Prostate gland (tissue), 2 donors: ENCODE measurements around the gene CXXC5. TPM values are rescaled to one million over a fixed set of nuclear protein-coding genes. Genes with fewer than 3 reads are reported as not detected.

Source experiments
- DNase-seq: peaks from one replicate; pipeline ENCODE4 v3.0.0-alpha.2; 2019; ENCODE audit warnings: low spot score
- H3K27ac ChIP-seq, 2 donors: fragments of 200-600 bp; sonication (generic); 2 replicates each; pipeline ENCODE4 v1.5.1; 2017 to 2019
- H3K27me3 ChIP-seq: fragments of 200-600 bp; sonication (generic); replicated peaks from 2 replicates; pipeline ENCODE4 v1.5.1; 2019; ENCODE audit not compliant: insufficient read depth
- H3K36me3 ChIP-seq, 2 donors: fragments of 200-600 bp; sonication (generic); 1 replicate in 1 of 2; 2 replicates in 1 of 2; pipeline versions ENCODE4 v1.5.1 to v1.8.1; 2017 to 2019
- H3K4me1 ChIP-seq: fragments of 200-600 bp; sonication (generic); replicated peaks from 2 replicates; pipeline ENCODE4 v1.5.1; 2019
- H3K4me3 ChIP-seq, 2 donors: fragments of 200-600 bp; sonication (generic); 2 replicates each; pipeline ENCODE4 v1.5.1; 2017 to 2019
- H3K9me3 ChIP-seq: fragments of 200-600 bp; sonication (generic); 2 replicates; pipeline ENCODE4 v1.5.1; 2017
- CTCF ChIP-seq, 4 experiments: fragments of 200-600 bp in 2 of 4; fragments of 450-650 bp in 2 of 4; sonication (generic) in 2 of 4; IDR thresholded peaks; 1 replicate in 3 of 4; 2 replicates in 1 of 4; pipeline ENCODE4 v1.5.1; 2016 to 2019; ENCODE audit warnings: antibody characterized with exemption in 4 of 4, mild to moderate bottlenecking in 2 of 4, moderate library complexity in 2 of 4
- POLR2A ChIP-seq: fragments of 450-650 bp; IDR thresholded peaks from one replicate; pipeline ENCODE4 v1.6.1; 2016; ENCODE audit warnings: antibody characterized with exemption, mild to moderate bottlenecking
- POLR2AphosphoS5 ChIP-seq: sonication (generic); formaldehyde crosslinking; IDR thresholded peaks from one replicate; pipeline ENCODE4 v1.6.1; 2017; ENCODE audit warnings: antibody characterized with exemption
- WGBS: methylation state at CpG from one replicate; pipeline ENCODE4 v1.1.5; 2018; 5-methylcytosine and 5-hydroxymethylcytosine counted together
- intact Hi-C: fragments of 100-400 bp; cut with DNase I; formaldehyde crosslinking; loops from one replicate; pipeline ENCODE4 v1.14.2; 2022
- total RNA-seq, 2 donors: library from RNA; depleted of rRNA; stranded (reverse); fragments of >200 nt; gene quantifications; one replicate each; pipeline ENCODE4 v1.1.0, GENCODE V29; 2016

The CXXC5 gene
- total RNA-seq, 2 donors from 2014 or later: 47.4 to 47.7 TPM

DNA sequence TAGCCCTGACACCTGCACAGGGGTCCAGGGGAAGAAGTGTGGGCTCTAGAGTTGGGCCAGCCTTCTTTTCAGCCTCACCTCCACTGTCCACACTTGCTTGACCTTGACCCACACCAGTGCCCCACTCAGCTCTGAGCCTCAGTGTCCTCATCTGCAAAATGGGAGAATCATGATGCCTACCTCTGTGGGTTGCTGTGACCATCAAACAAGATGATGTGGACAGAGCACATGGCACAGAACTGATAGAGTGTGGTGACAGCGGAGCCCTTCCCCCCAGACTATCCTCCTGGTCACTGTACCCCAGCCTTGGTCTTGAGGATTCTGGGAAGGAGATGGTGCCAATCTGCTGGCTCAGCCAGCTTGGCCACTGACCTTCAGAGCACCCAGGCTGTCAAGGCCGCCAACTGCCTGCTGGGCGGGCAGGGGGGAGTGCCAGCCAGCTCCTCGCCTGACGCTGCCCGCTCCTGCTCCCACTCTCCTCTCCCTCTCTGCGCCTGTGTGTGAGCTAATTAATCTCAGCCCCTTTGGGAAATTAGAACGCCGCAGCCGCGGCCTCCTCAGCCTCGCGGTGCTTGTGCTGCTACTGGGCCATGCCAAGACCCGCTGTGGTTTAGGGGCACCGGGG lies 16.7 kb downstream of the CXXC5 start:
- intact Hi-C loops: no loop called here
- Histone ChIP-seq H3K27me3 (no peaks in the 10 kb centered on the region), H3K27ac (no peak overlapping the region), H3K4me1 (peaks cover 31% of the 10 kb centered on the region), H3K36me3 (no peaks in the 10 kb centered on the region), H3K4me3 (no peak overlapping the region), H3K9me3 (no peaks in the 10 kb centered on the region)
- DNase-seq: no peak
- WGBS: 78% methylated on average over 15 of the region's 15 CpGs
- TF ChIP-seq POLR2A: no peak
- TF ChIP-seq POLR2AphosphoS5: no peak
- no peak for TF ChIP-seq CTCF (IDR thresholded peaks at IDR 0.05)

GRCh38 chr5:139665626-139666025 lies 17.5 kb downstream of the CXXC5 start:
- WGBS: 90% methylated on average over 11 of the region's 11 CpGs

DNA sequence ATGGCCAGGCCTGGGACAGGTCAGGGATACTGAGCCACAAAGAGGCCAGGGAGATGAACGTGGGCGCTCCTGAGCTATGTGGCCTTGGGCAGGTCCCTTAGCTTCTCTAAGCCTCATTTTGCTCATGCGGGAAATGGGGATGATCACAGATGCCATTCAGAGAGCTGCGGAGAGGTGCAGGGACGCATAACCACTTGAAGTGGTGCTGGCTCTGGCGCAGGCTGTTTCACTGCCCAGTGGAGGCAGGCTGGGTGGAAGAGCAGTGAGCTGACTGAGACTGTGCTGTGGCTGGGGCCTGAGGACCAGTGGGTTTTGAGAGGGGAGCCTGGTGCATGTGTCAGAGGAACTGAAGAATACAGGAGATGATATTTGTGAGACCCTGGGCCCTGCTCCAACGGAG lies 18.4 kb downstream of the CXXC5 start:
- Histone ChIP-seq H3K9me3 (no peaks in the 10 kb centered on the region), H3K36me3 (no peaks in the 10 kb centered on the region), H3K4me3 (no peak overlapping the region), H3K4me1 (peaks cover 16% of the 10 kb centered on the region), H3K27ac (peak overlapping the region in 1 of 2 donors; percentile 85), H3K27me3 (no peaks in the 10 kb centered on the region)
- intact Hi-C loops: no loop called here
- TF ChIP-seq CTCF (IDR thresholded peaks at IDR 0.05) (no peak), POLR2A (no peak)
- no peak for DNase-seq
- 96% methylated on average over 7 of the region's 7 CpGs for WGBS

More at GRCh38 chr5:139665626-139666025, 17.5 kb downstream of the CXXC5 start:
- H3K27ac ChIP-seq: no peak overlapping the region
- H3K36me3 ChIP-seq: no peaks in the 10 kb centered on the region
- no peak overlapping the region for H3K4me3 ChIP-seq
- DNase-seq: no peak
- TF ChIP-seq POLR2A: no peak
- no peak for TF ChIP-seq POLR2AphosphoS5
- TF ChIP-seq CTCF (IDR thresholded peaks at IDR 0.05): no peak
- H3K9me3 ChIP-seq: no peaks in the 10 kb centered on the region
- no peaks in the 10 kb centered on the region for H3K27me3 ChIP-seq
- peaks cover 23% of the 10 kb centered on the region for H3K4me1 ChIP-seq
- intact Hi-C loops: no loop called here

- no peak for TF ChIP-seq CTCF (IDR thresholded peaks at IDR 0.05)
- TF ChIP-seq POLR2A: no peak
- no peak for TF ChIP-seq POLR2AphosphoS5
Measured at GRCh38 chr5:139667001-139667729, 19.0 kb downstream of the CXXC5 start.

DNA sequence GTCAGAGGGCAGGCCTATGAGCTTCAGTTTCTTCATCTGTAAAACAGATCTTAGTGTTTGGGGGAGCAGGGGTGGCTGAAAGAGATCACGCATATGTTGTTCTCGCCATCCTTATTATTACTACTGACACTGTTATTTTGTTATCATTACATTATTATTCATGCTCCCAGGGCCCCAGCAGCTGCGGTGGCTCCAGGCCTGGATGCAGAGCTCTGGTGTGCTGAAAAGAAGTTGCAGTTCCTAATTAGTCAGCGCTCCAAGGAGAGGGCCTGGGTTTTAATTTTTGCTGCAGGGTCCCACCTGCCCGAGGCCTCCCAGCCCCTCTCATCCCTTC lies 19.5 kb downstream of the CXXC5 start:
- peak overlapping the region; percentile 85 to 93 for H3K27ac ChIP-seq
- no peaks in the 10 kb centered on the region for H3K36me3 ChIP-seq
- peaks cover 14% of the 10 kb centered on the region for H3K4me1 ChIP-seq
- H3K27me3 ChIP-seq: no peaks in the 10 kb centered on the region
- peak overlapping the region; percentile 40 to 43 for H3K4me3 ChIP-seq
- WGBS: 28% methylated on average over 5 of the region's 5 CpGs
- intact Hi-C loops: no loop called here
- H3K9me3 ChIP-seq: no peaks in the 10 kb centered on the region
- no peak for TF ChIP-seq POLR2A
- DNase-seq: no peak

More at GRCh38 chr5:139667001-139667729, 19.0 kb downstream of the CXXC5 start:
- WGBS: 83% methylated on average over 2 of the region's 2 CpGs
- H3K4me3 ChIP-seq: no peak overlapping the region
- intact Hi-C loops: no loop called here
- no peaks in the 10 kb centered on the region for H3K9me3 ChIP-seq
- no peaks in the 10 kb centered on the region for H3K27me3 ChIP-seq
- no peak for DNase-seq
- H3K36me3 ChIP-seq: no peaks in the 10 kb centered on the region
- peak overlapping the region; percentile 85 to 93 for H3K27ac ChIP-seq
- peaks cover 14% of the 10 kb centered on the region for H3K4me1 ChIP-seq
